ENCODE data around the gene COL25A1. TPM values are rescaled to one million over a fixed set of nuclear protein-coding genes. Genes with fewer than 3 reads are reported as not detected.
"Not testable (repeated sequence)": the region's sequence is repeated elsewhere in the genome, so short reads cannot be mapped to it uniquely, and the experiment has no call there.

COL25A1 gene
- polyA plus RNA-seq, 3 donors, result 13.6 to 18.1 (median 14.4) TPM

DNA sequence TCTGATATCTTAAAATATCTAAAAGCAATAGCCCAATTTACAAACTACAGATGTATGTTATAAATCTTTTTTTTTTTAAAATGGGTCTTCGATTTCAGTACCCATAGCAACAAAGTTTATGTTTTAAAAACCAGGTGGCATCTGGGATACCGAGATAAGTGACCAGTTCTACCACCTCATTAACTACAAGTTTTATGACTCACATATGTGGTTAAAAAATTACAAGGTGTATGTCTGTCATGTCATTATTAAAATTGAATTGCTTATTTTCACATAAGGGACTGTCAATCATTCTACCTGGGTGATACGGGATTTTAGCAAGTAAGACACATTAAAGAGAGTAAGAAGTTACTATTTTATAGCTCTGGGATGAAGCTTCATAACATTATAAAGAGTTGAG is 347.6 kb downstream of the COL25A1 start:
- DNase-seq, result no peak

DNA sequence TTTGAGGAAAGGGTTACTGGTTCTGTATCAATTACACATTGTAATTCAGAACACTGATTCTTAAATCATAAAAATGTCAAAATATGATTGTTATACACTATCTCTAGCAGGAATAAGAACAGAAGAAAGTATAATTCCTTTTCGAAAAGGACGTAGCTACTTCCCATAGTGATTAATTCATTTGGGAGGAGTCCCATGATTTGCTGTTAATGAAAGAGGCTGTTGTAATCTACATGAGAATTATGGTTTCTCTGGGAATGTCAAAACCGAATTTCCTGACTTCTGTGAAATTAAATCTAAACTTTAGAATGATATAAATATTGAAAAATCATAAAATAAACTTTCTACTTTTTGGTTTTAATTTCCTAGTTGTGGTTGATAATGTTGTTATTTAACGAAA is 348.5 kb downstream of the COL25A1 start:
- no peak for DNase-seq

DNA sequence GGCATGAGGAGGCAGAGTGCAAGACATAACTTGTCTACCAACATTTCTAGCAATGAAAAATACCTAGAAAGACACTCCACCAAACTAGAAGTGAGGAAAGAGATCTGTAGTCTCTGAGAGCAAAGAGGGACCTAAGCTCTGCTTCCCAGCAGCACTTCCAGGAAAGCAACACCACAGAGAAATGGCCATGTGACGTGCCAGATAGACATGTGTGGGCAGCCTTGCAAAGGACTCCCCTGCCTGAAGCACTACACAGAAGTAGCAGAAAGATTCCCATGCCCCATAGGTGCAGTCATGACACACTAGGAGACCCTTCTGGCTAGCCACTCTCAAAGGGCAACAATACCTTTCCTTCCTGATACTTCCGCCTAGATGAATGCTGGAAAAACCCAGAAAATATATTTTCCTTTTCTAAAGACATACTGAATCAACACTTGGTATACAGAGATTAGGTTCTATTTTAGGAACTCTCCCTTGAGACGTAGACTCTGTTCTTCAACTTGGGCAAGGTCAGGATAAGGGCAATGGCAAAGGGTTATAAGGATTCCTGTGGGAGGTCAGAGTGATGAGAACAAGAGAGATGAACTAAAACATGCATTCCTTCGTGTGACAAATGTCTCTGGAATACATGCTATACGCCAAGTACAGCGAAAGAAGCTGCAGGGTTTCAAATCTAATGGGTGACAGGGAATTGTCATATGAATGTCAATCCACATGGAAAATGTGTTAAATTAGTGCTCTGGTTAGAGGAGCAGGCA is 352.1 kb downstream of the COL25A1 start:
- DNase-seq, result no peak

DNA sequence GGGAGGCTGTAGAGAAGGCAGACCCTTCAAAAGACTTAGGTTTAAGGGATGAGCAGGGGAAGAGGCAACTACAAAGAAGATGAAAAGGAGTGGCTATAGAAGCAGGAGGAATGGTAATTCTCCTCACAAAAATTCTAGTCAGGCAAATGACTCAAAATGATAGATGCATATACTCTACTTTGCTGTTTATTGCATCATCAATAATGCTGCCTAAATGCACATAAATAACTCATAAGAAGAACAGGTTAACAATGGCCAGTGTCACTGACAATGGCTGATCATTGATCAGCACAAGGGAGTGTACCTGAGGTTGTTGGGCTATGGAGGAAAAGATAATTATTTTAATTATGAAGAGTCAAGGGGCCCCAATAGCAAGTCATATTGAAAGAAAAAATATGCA is 354.9 kb downstream of the COL25A1 start:
- DNase-seq, result no peak

DNA sequence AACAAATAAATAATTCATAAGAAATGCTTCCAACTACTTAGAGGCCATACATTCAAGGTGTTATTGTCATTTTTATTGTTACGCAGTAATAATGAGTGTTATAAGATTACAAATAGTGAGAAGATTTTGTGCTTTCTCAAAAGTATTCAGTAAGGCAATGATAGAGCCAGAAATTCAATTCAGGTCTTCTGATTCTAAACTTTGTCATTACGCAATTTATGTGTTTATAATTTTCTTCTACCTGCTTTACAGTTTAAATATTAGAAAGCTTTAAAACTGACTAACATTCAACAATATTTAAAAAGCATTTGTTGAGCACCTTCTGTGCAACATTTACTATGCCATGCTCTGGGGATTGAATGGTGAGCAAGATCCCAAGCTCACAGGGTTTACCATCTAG is 356.2 kb downstream of the COL25A1 start:
- DNase-seq, result no peak

DNA sequence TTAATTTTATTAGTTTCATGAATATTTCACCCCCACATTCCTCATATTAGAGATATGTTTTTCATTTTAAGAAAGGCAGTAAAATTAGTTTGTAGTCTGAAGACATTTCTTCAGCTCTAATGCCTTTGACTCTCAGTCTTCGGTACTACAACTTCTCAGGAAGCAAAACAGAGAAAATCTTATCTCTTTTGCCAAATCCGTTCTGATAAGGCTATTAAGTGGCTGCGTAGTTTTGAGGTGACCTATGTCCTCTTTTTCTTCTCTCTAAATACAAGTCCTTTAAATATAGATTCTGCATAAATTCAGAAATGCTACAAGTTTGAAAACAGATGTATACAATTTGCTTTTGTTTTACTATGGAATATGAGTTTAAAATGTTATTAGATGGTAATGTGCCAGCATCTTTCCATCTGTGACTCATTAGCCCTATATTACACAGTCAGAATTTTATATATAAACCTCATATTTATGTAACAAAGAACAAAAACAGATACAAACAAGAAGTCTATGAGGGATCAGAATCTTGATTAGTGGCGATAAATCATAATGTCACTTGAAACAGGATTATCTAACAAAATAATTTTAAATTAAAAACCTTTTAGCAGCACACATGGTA is 358.4 kb downstream of the COL25A1 start:
- DNase-seq, result no peak

DNA sequence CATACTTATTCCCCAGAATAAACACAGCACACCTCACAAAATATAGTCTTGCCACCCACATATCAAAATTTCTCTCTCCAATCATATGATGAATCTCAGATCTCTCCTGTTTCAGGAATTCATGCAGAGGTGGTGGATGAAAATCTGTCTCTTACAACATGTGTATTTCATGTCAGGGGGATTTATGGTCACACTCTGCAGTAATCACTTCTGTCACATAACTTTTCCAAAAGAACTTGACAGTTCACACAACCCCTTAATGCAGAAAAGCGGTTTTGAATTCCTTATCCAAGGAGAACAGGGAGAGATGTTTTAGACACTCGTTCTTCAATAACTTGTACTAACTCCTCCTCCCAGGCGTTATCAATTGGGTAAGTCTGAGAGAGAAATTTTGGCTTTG is 359.1 kb downstream of the COL25A1 start:
- DNase-seq, result no peak

DNA sequence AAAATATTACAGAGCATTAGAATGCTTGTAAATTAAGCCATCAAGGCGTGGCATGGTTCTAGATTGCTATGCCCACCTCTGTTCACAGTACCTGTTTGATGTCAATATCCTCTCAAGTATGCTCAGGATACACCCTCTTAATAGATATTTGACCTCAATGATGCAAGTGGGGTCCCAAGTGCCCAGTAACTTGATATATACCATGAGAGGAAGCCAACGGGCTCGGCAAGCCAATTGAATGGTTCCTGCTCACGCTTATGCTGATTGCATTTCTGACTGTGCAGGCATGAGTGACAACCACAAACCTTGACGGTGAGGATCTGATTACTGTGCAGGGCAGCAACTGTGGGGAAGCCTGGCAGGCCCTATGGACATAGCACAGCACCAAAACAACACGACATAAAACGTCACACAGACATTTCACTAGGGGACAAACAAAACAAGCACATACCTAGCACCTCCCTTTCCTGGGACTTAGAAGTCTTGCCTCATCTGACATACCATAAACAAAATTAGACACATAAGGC is 360.5 kb downstream of the COL25A1 start:
- DNase-seq, result peak; percentile 50

DNA sequence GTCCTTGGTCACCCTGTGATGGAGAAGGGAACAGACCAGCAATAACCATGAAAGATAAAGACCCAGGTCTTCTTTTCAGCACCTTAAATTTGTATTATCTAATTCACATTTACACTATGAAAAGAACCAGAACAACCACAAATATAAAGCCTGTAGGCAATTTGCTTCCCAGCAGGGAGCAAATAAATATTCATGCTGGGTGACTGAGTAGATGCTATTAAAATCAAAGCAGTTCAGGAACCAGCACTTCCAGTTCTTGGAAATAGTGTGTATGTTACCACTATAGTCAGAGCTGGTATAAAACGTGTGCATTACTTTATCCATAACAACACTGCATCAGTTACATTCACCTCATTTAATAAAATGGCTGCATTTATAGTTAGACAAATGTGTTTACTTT is 361.8 kb downstream of the COL25A1 start:
- no peak for DNase-seq

DNA sequence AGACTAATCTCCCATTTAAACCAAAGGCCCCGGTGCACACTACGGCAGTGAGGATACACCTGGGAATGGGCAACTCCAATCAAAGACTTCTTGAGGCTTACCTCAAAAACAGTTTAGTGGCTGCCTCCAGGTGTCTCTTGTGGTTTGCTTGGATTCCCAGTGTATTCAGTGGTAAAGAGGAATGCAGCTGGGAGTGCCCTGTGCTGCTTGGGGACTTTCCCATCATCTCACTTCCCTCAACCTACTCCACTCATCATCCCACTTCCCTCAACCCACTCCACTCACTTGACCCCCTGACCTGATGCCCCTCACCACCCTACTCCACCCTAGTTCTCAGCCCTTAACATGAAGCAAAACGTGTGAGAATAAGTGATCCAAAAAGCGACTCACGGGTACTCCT is 362.3 kb downstream of the COL25A1 start:
- no peak for DNase-seq

DNA sequence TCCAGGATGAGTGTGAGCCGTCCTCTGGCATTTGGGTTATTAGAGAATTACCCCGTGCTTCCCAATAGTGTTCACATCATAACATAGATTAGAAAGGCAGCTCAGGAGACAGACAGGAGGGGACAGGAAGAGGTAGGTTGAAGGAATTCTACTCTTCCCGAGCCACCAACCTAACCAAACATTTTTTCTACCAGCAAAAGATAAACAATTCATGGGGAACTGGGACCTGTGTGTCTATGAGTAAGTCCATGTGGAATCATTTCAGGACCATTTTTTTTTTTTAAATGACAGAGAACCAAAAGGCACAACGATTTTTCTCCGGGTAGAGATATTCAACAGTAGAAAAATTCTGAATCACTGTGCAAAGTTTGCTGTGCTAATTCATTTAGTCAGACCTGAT is 365.4 kb downstream of the COL25A1 start:
- DNase-seq, result no peak

DNA sequence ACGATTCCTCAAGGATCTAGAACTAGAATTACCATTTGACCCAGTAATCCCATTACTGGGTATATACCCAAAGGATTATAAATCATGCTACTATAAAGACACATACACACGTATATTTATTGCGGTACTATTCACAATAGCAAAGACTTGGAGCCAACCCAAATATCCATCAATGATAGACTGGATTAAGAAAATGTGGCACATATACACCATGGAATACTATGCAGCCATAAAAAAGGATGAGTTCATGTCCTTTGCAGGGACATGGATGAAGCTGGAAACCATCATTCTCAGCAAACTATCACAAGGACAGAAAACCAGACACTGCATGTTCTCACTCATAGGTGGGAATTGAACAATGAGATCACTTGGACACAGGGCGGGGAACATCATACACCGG is 368.5 kb downstream of the COL25A1 start:
- DNase-seq, result not testable (repeated sequence)

DNA sequence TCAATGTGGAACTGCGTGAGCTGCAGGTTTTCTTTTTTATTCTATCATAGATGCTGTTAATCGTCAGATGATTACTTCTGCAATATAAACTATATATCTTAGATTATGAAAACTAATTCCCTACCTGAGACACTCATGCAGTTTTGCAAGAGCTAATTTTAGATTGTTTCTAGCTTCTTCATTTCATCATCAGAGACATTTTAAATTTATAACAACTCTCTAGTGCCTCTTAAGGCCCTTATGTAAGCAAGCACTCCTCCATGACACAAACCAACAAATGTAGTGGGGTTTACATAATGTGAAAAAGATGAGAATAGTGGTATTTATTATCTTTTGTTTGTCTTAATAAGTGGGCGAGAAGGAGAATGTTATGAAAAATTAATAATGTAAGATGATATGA is 369.4 kb downstream of the COL25A1 start:
- DNase-seq, result no peak

DNA sequence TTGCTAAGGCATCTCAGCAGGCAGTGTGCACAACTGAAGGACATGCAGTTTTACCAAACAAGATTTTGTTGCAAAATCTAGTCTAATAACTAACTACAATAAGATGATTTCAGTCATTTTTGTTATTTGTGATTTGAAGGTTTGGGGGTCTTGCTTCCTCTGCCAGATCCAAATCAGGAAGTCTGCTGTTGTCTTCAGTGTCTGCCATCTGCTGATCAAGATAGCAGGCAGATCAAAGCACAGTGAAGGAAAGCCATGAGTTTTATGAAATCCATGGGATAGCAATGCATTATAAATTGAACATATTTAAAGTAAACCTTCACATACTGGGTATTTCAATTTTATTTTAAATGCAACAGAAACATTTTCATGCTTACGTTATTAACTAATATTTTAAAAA is 370.5 kb downstream of the COL25A1 start:
- no peak for DNase-seq

DNA sequence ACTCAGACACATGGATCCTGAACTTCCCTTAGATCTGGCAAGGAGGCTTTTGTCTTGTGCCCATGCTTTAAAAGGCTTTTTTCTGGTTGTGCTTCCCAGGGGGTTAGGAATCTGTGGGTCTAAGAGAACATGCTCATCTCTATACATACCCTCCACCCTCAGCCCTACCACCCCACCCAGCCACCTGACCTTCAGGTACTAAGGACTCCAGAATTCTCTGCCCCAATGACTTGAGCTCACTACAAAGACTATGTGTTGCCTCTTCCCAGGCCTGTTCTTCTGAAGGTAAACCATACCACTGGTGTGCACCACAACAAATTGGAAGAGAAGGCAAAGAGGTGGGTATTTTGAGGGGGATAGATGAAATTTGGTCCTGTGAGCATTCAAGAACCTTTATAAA is 372.3 kb downstream of the COL25A1 start:
- DNase-seq, result no peak

DNA sequence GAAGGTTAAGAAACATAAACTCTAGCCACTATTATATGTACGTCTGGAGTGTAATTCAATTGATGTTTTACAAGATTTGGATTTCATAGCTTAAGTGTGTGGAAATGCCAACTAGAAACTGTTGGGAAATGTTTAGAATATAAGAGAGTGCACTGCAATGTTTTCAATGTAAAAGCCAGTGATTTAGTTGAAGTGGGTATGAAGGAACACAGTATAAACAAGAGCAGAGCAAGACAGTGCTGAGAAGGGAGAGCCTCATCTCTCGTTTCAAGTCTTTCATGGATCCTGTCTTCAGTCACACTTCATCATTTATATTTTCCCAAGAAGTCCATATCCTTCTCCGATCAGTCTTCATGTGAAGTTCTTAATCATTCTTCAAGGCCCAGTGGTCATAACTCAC is 375.7 kb downstream of the COL25A1 start:
- no peak for DNase-seq

DNA sequence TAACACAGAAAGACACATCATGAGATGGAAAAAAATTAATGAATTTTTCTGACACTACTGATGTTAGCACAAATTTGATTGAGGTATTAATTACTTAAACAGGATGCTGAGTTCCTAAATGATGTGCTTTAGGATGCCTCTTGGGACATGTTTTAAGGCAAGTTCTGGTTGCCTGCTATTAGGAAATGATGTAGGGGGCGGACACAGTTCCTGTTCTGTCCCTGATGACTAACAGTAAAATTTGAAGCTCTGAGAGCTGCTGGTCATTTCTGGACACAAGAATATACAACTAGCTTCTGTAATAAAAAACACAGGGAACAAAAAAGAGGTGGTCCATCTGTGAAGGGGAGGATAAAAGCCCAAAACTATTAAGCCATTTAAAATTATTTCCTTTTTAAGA is 376.4 kb downstream of the COL25A1 start:
- no peak for DNase-seq

DNA sequence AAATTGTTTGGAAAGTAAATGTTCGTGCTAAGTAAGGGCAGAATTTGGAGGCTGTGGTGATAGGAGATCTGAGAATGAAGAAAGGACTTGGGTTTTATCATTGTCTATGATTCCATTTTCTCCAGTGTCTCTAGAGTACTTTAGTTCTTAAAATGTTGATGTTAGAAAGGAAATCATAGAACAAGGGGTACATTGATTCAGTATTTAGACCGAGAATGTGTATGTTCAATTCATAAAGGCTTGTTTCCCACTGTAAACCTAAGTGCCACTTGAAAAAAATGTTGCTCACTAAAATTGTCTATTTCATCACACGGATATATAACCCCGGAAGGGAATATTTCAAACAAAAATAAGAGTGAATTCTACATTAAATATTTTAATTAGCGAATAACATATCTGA is 380.3 kb downstream of the COL25A1 start:
- DNase-seq, result no peak

DNA sequence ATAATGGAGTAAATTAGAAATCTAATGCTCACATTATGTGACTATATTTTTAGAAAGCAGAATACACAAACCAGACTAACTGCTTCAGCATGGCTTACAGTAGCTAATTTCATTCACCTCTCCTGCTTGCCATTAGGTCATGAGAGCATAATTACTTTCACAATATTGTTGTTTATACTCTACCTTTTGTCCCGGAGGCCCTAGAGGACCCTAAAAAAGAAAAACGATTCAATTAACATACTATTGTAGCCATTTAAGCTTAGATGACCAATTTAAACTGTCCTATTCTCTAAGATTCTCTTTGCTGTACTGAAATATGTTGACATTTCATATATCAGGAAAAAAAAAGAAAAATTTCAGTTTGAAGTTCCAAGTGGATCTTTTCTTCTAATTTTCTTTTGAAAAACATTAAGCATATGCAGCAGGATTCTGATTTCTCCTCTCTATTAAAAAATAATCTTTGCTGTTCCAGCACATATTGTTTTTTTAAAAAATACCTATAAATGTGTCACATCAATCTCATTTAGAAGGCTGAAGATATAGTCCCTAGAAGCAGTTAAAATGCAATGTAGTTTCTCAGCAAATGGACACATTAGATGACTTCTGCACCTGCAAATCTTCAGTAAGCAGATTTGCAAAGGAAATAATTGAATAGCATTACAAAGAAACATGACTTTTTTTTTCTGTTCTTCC is 381.9 kb downstream of the COL25A1 start:
- no peak for DNase-seq

DNA sequence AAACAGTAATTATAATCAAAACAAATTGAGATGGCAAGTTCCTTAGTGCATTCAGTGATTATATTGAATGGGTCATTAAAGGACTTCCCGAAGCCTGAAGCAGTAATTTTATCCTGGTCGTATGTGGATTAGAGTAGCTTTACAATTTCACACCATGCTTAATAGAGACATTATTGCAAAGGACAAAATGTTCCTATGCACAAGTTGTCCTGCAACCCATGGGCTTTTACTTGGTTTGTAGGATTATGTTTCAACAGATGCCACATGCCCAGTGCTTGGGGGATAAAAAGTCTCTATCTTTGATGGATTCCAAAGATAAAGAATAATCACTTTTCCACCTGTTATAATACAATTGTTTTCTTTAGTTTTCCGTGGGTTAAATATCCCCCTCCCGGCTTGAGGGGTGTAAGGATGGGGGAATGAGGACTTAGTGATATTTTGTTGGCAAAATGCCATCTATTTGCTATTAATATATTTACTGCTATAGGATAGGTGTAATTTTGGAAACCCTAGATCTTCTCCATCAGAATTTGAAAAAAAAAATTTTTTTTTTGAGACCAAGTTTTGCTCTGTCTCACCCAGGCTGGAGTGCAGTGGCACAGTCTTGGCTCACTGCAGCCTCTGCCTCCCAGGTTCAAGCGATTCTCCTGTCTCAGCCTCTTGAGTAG is 383.1 kb downstream of the COL25A1 start:
- no peak for DNase-seq

DNA sequence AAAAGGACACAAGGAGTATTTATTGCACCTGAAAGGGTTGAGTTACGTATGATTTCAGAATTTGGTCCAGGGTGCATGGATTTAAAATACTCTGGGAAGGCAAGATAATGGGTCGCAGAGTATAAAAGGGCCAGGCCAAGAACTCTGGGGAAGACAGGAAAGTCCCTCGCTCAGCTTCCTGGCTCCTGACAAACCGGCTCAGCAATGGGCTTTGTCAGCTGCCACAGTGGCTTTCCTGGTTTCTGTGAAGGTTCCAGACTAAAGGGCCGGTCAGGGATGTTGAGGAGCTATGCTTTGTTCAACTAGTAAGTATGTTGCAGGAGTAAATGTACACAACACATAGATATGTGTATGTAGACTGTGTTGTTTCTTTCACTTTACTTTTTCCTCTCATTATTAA is 385.2 kb downstream of the COL25A1 start:
- no peak for DNase-seq

DNA sequence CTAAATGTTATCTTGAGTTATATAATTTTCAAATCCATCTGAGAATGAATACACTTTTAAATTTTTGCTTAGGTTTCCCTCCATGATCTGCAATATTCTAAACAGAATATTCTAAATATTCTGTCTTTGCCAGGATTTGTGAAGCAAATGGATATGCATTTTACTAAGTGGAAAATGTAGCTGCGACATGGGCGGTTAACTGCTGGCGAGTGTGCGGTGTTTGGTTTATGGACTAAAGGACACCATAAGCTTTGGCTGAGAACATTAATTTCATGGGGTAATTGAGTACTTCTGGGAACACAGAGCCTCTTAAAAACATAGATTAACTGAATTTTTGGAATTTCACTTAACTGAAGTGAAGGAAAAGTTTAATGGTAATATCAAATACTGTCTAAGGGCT is 385.8 kb downstream of the COL25A1 start:
- no peak for DNase-seq
